IPS-18a (cell line): ENCODE data around the gene GNG7.

Experiments
- H3K27ac ChIP-seq: one replicate; pipeline ENCODE4 v1.5.1; 2013; ENCODE audit warnings: low read length
- H3K27me3 ChIP-seq: one replicate; pipeline ENCODE4 v1.6.1; 2013; ENCODE audit warnings: mild to moderate bottlenecking, low read length; ENCODE audit not compliant: control insufficient read depth, insufficient read depth
- H3K36me3 ChIP-seq: one replicate; pipeline ENCODE4 v1.6.1; 2013; ENCODE audit warnings: low read depth, low read length; ENCODE audit not compliant: control insufficient read depth
- H3K4me1 ChIP-seq: one replicate; pipeline ENCODE4 v1.6.1; 2013; ENCODE audit warnings: low read depth, low read length; ENCODE audit not compliant: control insufficient read depth
- H3K4me3 ChIP-seq: one replicate; pipeline ENCODE4 v1.5.1; 2013; ENCODE audit warnings: low read length
- H3K9ac ChIP-seq: one replicate; pipeline ENCODE4 v1.6.1; 2013; ENCODE audit warnings: mild to moderate bottlenecking, low read length, moderate library complexity
- H3K9me3 ChIP-seq: one replicate; pipeline ENCODE4 v1.6.1; 2013; ENCODE audit warnings: low read depth, low read length; ENCODE audit not compliant: control insufficient read depth

Gene GNG7

DNA sequence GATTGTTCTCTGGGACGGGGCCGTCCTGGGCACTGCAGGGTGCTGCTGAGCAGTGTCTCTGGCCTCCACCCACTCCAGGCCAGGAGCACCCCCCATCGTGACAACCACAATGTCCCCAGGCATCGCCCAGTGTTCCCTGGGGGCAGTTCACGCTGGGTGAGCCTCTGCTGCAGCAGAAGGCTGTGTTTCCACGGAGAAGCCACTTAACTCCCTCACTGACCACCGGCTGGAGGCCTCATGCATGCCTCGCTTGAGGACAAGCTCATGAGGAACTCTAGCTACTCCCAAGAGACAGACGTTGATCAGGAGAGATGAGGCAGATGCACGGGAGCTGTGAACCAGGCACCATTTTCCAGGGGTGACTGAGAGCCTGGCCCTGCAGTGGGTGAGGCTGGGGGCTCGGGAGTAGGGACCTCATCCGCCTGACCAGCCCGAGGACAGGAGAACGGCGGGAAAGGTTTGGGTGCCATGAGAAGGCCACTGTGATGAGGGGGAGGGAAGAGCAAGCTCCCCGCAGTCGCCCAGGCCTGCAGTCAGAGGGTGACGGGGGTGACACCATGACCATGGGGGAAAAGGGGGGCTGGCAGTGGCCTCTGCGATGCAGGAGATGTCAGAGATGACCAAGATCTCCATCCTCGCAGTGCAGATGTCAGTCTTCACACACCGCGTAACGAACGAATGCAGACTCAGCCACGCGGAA lies 32.2 kb upstream of the GNG7 start:
- Histone ChIP-seq H3K27ac (no peak overlapping the region), H3K4me1 (no peaks in the 10 kb centered on the region), H3K4me3 (no peak overlapping the region), H3K9ac (no peak overlapping the region), H3K9me3 (no peaks in the 10 kb centered on the region), H3K27me3 (no peaks in the 10 kb centered on the region), H3K36me3 (peaks cover 9% of the 10 kb centered on the region)

GRCh38 chr19:2733930-2734588 lies 31.6 kb upstream of the GNG7 start:
- Histone ChIP-seq H3K27ac (no peak overlapping the region), H3K4me1 (no peaks in the 10 kb centered on the region), H3K9me3 (no peaks in the 10 kb centered on the region), H3K9ac (no peak overlapping the region), H3K36me3 (peaks cover 9% of the 10 kb centered on the region), H3K4me3 (no peak overlapping the region), H3K27me3 (no peaks in the 10 kb centered on the region)

DNA sequence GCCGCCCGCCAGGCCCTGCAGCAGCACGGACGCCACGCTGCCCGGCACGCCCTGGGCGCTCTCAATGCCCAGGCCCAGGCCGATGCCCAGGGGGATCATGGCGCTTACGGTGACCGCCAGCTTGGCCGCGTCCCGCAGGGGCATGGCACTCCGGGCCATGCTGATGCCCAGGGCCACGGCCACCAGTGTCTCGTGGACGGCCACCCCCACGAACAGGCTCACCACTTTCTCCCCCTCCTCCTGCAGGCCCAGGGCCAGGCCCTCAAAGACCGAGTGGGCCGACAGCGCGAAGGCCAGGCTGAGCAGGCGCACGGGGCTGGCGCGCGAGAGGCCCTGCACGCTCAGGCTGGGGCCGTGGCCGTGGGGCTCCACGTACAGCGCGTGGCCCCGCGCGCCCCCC lies 30.4 kb upstream of the GNG7 start:
- H3K9ac ChIP-seq: no peak overlapping the region
- H3K27ac ChIP-seq: no peak overlapping the region
- no peaks in the 10 kb centered on the region for H3K4me1 ChIP-seq
- H3K36me3 ChIP-seq: peaks cover 9% of the 10 kb centered on the region
- H3K27me3 ChIP-seq: peaks cover 4% of the 10 kb centered on the region
- no peaks in the 10 kb centered on the region for H3K9me3 ChIP-seq
- no peak overlapping the region for H3K4me3 ChIP-seq

DNA sequence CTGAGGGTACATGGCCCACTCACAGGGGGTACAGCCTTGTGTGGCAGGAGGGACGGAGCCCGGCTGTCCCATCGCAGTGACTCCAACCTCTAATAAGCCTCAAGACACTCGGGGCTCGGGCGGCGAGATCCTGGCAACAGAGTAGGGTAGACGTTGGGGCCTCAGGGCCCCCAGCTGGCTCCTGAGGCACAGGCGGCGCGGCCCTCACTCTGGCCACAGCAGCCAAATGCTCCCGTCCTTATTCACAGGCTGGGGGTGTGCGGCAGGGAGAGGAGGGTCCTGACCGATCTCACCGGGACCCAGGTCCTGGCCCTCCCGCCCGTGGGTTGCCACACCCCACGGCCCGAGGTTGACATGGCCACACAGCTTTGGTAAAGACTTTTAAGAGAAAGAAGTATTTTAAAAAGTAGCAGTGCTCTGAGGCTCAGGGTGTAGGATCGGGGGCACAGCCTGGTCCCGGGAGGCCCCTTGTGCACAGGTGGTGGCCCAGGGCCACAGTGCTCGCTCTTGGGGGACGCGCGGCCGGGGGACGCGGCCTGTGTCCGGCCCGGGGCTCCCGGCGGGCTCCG lies 29.7 kb upstream of the GNG7 start:
- Histone ChIP-seq H3K36me3 (peaks cover 9% of the 10 kb centered on the region), H3K9ac (no peak overlapping the region)

DNA sequence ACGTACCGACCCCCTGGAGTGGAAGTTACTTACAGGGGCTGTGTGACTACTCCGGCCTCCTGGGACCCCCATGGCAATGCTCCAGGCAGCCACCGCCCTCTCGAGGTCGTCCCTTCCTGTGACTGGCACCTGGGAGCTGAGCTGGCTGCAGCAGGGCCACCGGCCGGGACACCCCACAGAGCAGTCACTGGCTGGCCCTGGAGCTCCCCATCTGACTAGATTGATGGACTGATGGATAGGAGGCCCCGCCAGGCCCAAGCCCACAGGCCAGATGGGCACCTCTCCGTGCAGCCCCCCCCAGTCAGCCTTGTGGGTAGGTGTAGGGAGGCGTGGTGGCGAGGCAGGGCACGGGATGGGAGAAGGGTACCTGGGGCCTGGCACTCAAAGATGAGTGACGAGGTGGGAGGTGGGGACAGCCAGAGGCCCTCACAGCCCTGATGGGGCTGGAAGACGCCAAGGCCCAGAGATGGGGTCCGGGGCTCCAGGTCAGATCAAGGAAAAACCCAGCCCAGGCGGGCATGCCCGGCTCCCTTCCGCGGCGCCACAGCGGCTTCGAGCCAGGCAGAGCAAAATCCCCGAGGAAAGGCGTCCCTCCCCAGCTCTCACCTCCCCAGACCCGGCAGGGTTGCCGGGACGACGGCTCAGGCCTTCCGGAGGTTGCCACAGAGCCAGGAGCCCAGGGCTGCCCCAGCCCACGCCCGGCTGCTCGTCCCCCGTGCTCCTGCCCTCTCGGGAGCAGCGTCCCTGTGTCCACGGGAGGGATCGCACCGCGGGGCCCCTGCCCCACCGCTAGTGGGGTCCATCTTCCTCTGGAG lies 28.9 kb upstream of the GNG7 start:
- Histone ChIP-seq H3K9ac (no peak overlapping the region), H3K4me1 (no peaks in the 10 kb centered on the region), H3K27ac (no peak overlapping the region), H3K27me3 (peaks cover 13% of the 10 kb centered on the region), H3K36me3 (peaks cover 4% of the 10 kb centered on the region), H3K9me3 (no peaks in the 10 kb centered on the region), H3K4me3 (no peak overlapping the region)

More for the DNA sequence above, 29.7 kb upstream of the GNG7 start:
- Histone ChIP-seq H3K4me1 (no peaks in the 10 kb centered on the region), H3K27me3 (peaks cover 10% of the 10 kb centered on the region), H3K4me3 (no peak overlapping the region), H3K27ac (no peak overlapping the region), H3K9me3 (no peaks in the 10 kb centered on the region)

DNA sequence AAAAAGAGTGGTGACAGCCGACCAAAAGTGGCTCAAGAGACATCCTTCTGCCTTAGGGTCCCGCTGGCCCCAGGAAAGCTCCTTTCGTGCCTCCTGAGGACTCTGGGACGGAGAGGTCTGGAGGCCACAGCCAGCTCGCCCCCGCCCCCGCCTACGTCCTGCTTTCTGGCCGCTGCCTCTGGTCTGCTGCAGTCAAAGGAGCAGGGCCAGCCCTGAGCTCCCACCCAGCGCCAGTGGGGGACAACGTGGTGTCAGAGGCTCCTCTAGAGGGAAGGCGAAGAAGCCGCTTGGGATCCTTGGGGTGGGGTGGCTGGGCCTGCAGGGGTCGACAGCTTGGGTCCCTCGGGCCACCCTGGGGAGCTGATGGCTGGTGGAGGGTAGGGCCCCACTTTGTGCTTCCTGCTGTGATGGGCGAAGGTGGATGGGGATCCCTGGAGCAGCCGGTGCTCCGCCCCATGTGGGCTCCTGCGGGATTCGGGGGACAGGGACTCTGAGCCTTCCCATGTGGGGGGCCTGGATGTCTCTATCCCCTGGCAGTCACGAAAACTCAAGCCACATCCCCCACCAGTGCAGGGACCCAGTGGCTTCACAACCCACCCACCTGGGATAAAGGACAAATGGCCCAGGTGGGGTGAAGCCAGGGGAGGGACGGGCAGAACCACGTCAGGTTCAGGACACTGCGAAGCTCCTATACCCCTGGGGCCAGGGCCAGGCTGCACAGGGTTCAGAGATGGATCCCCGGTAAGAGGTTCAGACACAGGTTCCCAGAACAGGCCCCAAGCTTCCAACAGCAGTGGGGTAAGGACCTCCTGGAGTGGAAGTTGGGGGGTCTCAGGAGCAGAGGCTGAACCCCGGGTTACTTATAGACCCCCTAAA lies 27.7 kb upstream of the GNG7 start:
- no peaks in the 10 kb centered on the region for H3K9me3 ChIP-seq

DNA sequence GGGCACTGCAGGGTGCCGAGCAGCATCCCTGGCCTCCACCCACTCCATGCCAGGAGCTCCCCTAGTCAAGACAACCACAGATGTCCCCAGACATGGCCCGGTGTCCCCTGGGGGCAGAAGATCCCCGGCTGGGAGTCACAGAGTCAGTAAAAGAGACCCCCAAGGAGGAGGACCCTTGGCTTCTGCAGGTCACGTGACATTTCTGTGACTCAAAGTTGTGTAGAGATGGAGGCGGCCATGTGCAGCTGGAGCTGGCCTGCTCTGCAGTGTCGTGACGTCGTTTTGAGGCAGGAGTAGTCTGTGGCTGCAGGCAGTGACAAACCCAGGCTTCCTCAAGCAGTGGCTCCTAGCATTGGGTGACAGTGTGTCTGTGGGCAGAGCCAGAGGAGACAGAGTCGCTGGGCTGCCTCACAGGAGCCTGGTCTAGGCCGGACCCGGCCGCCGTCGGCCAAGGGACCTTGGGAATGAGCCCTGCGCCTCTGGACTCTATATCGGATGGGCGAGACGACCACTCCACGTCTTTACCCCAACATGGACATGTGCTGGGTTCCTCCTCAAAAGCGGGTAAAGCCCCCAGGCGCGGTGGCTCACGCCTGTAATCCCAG lies 26.4 kb upstream of the GNG7 start:
- Histone ChIP-seq H3K9me3 (no peaks in the 10 kb centered on the region), H3K4me3 (no peak overlapping the region), H3K4me1 (no peaks in the 10 kb centered on the region), H3K9ac (no peak overlapping the region), H3K36me3 (no peaks in the 10 kb centered on the region), H3K27me3 (peaks cover 13% of the 10 kb centered on the region), H3K27ac (no peak overlapping the region)

More for the DNA sequence above, 27.7 kb upstream of the GNG7 start:
- Histone ChIP-seq H3K4me3 (no peak overlapping the region), H3K27ac (no peak overlapping the region), H3K4me1 (no peaks in the 10 kb centered on the region), H3K36me3 (no peaks in the 10 kb centered on the region), H3K9ac (no peak overlapping the region), H3K27me3 (peaks cover 13% of the 10 kb centered on the region)

- no peak overlapping the region for H3K27ac ChIP-seq
- H3K4me3 ChIP-seq: no peak overlapping the region
- peaks cover 13% of the 10 kb centered on the region for H3K27me3 ChIP-seq
- no peaks in the 10 kb centered on the region for H3K9me3 ChIP-seq
- no peaks in the 10 kb centered on the region for H3K4me1 ChIP-seq
- no peaks in the 10 kb centered on the region for H3K36me3 ChIP-seq
- no peak overlapping the region for H3K9ac ChIP-seq
These were observed 25.1 kb upstream of the GNG7 start for GRCh38 chr19:2727640-2727944.

GRCh38 chr19:2726904-2727639 lies 24.6 kb upstream of the GNG7 start:
- Histone ChIP-seq H3K9ac (no peak overlapping the region), H3K27me3 (peaks cover 18% of the 10 kb centered on the region), H3K4me3 (no peak overlapping the region), H3K27ac (no peak overlapping the region), H3K9me3 (no peaks in the 10 kb centered on the region), H3K4me1 (no peaks in the 10 kb centered on the region), H3K36me3 (no peaks in the 10 kb centered on the region)

GRCh38 chr19:2726160-2726855 lies 23.8 kb upstream of the GNG7 start:
- Histone ChIP-seq H3K36me3 (no peaks in the 10 kb centered on the region), H3K27ac (no peak overlapping the region), H3K4me3 (no peak overlapping the region), H3K9me3 (no peaks in the 10 kb centered on the region), H3K9ac (no peak overlapping the region), H3K4me1 (no peaks in the 10 kb centered on the region), H3K27me3 (peaks cover 23% of the 10 kb centered on the region)
